IMR-90 (cell line): ENCODE results near the gene SYPL1. TPM values are rescaled to one million over a fixed set of nuclear protein-coding genes. Genes with fewer than 3 reads are reported as not detected.

Experiments used
- ATAC-seq: fragments of 200-7000 bp; cut with Tn5 transposase; 2 replicates; pipeline ENCODE4 v1.9.1; 2020; ENCODE audit warnings: low read depth, mild to moderate bottlenecking, moderate library complexity
- BruUV-seq: library from RNA; stranded (reverse); fragments of 400-500 nt; replicated peaks from 2 replicates; lab custom pipeline; 2021; lab: Mats Ljungman, UMichigan
- CTCF ChIA-PET: fragments of 300-600 bp; formaldehyde crosslinking; extraction: SDS; loops from one replicate; lab custom pipeline; 2021; ENCODE audit warnings: antibody characterized with exemption; lab: Yijun Ruan, JAX
- POLR2A ChIA-PET: fragments of 300-600 bp; sonication (Branson Sonifier 250); formaldehyde crosslinking; loops from one replicate; lab custom pipeline; 2022; ENCODE audit warnings: antibody characterized with exemption; ENCODE audit not compliant: unreplicated experiment; lab: Charles Lee
- DNase-seq: peaks from one replicate; pipeline ENCODE4 v3.0.0; 2013
- H2AFZ ChIP-seq: replicated peaks from 2 replicates; pipeline ENCODE3; 2013; ENCODE audit warnings: low read length, mild to moderate bottlenecking; ENCODE audit not compliant: poor library complexity
- H2AK5ac ChIP-seq: 2 replicates; pipeline ENCODE4 v1.6.1; 2013; ENCODE audit warnings: low read depth, low read length, inconsistent platforms
- H2AK9ac ChIP-seq: replicated peaks from 2 replicates; pipeline ENCODE3; 2013; ENCODE audit warnings: mild to moderate bottlenecking, low read depth, low read length, moderate library complexity; ENCODE audit not compliant: poor library complexity
- H2BK120ac ChIP-seq: 2 replicates; pipeline ENCODE4 v1.6.1; 2013; ENCODE audit warnings: low read depth, low read length, inconsistent platforms
- H2BK15ac ChIP-seq: 3 replicates; pipeline ENCODE4 v1.6.1; 2013; ENCODE audit warnings: low read depth, low read length, inconsistent platforms
- H2BK20ac ChIP-seq: 2 replicates; pipeline ENCODE4 v1.6.1; 2013; ENCODE audit warnings: low read depth, mild to moderate bottlenecking, inconsistent platforms, low read length, moderate library complexity
- H2BK5ac ChIP-seq: 2 replicates; pipeline ENCODE4 v1.6.1; 2013; ENCODE audit warnings: mild to moderate bottlenecking, low read depth, low read length, inconsistent platforms; ENCODE audit not compliant: poor library complexity, severe bottlenecking
- H3K14ac ChIP-seq: replicated peaks from 2 replicates; pipeline ENCODE4 v1.6.1; 2013; ENCODE audit warnings: low read depth, low read length, inconsistent platforms
- H3K18ac ChIP-seq: 2 replicates; pipeline ENCODE4 v1.6.1; 2013; ENCODE audit warnings: low read depth, low read length, control low read depth
- H3K23ac ChIP-seq: 2 replicates; pipeline ENCODE4 v1.6.1; 2013; ENCODE audit warnings: low read depth, low read length, inconsistent platforms
- H3K27ac ChIP-seq: 2 replicates; pipeline ENCODE4 v1.5.1; 2013; ENCODE audit warnings: mild to moderate bottlenecking, control low read depth, low read length; ENCODE audit not compliant: insufficient read depth
- H3K27me3 ChIP-seq: 2 replicates; pipeline ENCODE4 v1.6.1; 2013; ENCODE audit warnings: low read length; ENCODE audit not compliant: control insufficient read depth, insufficient read depth
- H3K36me3 ChIP-seq: 2 replicates; pipeline ENCODE4 v1.6.1; 2013; ENCODE audit warnings: low read length, mixed read lengths; ENCODE audit not compliant: control insufficient read depth, insufficient read depth
- H3K4ac ChIP-seq: 2 replicates; pipeline ENCODE4 v1.6.1; 2013; ENCODE audit warnings: low read depth, low read length, inconsistent platforms
- H3K4me1 ChIP-seq: 2 replicates; pipeline ENCODE4 v1.6.1; 2013; ENCODE audit warnings: low read length, mixed read lengths; ENCODE audit not compliant: control insufficient read depth, insufficient read depth
- H3K4me2 ChIP-seq: 2 replicates; pipeline ENCODE4 v1.6.1; 2013; ENCODE audit warnings: low read depth, mild to moderate bottlenecking, control low read depth, low read length, moderate library complexity
- H3K4me3 ChIP-seq: 2 replicates; pipeline ENCODE4 v1.5.1; 2013; ENCODE audit warnings: low read depth, mild to moderate bottlenecking, control low read depth, low read length, moderate library complexity; ENCODE audit not compliant: insufficient read depth
- H3K56ac ChIP-seq: 2 replicates; pipeline ENCODE4 v1.6.1; 2013; ENCODE audit warnings: low read length, inconsistent platforms; ENCODE audit not compliant: insufficient read depth; ENCODE audit errors: extremely low read depth
- H3K79me1 ChIP-seq, 2 experiments: 2 replicates each; pipeline ENCODE4 v1.6.1; 2013; ENCODE audit warnings: low read length in 2 of 2, inconsistent platforms in 1 of 2, low read depth in 1 of 2
- H3K9ac ChIP-seq: 2 replicates; pipeline ENCODE4 v1.6.1; 2013; ENCODE audit warnings: low read depth, low read length, control low read depth
- H3K9me1 ChIP-seq: 2 replicates; pipeline ENCODE4 v1.6.1; 2013; ENCODE audit warnings: low read length, inconsistent platforms; ENCODE audit not compliant: insufficient read depth
- H3K9me3 ChIP-seq: 2 replicates; pipeline ENCODE4 v1.6.1; 2013; ENCODE audit warnings: low read length; ENCODE audit not compliant: control insufficient read depth, insufficient read depth
- H4K20me1 ChIP-seq: 2 replicates; pipeline ENCODE4 v1.6.1; 2013; ENCODE audit warnings: low read length, inconsistent platforms; ENCODE audit not compliant: insufficient read depth
- H4K5ac ChIP-seq: 2 replicates; pipeline ENCODE4 v1.6.1; 2013; ENCODE audit warnings: mild to moderate bottlenecking, low read depth, low read length, control low read depth
- H4K8ac ChIP-seq, 2 experiments: 2 replicates each; pipeline ENCODE4 v1.6.1; 2013; ENCODE audit warnings: low read depth in 2 of 2, low read length in 2 of 2, control low read depth in 1 of 2, inconsistent platforms in 1 of 2
- H4K91ac ChIP-seq: 2 replicates; pipeline ENCODE4 v1.6.1; 2013; ENCODE audit warnings: low read depth, low read length, inconsistent platforms; ENCODE audit not compliant: insufficient read depth
- BHLHE40 ChIP-seq: fragments of 150-350 bp; IDR thresholded peaks from 2 replicates; pipeline ENCODE4 v1.6.1; 2016; ENCODE audit warnings: mild to moderate bottlenecking, low read depth, low read length
- CHD1 ChIP-seq: IDR thresholded peaks from 2 replicates; pipeline ENCODE4 v1.6.1; 2012; ENCODE audit warnings: low read depth, low read length, improper control_type of control experiment
- FOS ChIP-seq: fragments of 150-350 bp; IDR thresholded peaks from 2 replicates; pipeline ENCODE4 v1.6.1; 2016; ENCODE audit warnings: low read depth, low read length
- MAFK ChIP-seq: IDR thresholded peaks from 2 replicates; pipeline ENCODE4 v1.6.1; 2012; ENCODE audit warnings: low read depth, low read length, improper control_type of control experiment
- MAZ ChIP-seq: IDR thresholded peaks from 2 replicates; pipeline ENCODE4 v1.6.1; 2012; ENCODE audit warnings: low read depth, mild to moderate bottlenecking, low read length, improper control_type of control experiment, moderate library complexity, borderline replicate concordance
- NFE2L2 ChIP-seq: fragments of 150-350 bp; IDR thresholded peaks from 2 replicates; pipeline ENCODE4 v1.6.1; 2016; ENCODE audit warnings: low read depth, mild to moderate bottlenecking, low read length
- POLR2A ChIP-seq: IDR thresholded peaks from 2 replicates; pipeline ENCODE4 v1.6.1; 2012; ENCODE audit warnings: mild to moderate bottlenecking, low read depth, low read length
- RCOR1 ChIP-seq: IDR thresholded peaks from 2 replicates; pipeline ENCODE4 v1.6.1; 2012; ENCODE audit warnings: mild to moderate bottlenecking, low read length, improper control_type of control experiment; ENCODE audit not compliant: insufficient replicate concordance
- SMC3 ChIP-seq: fragments of 150-350 bp; IDR thresholded peaks from 2 replicates; pipeline ENCODE4 v1.6.1; 2016; ENCODE audit warnings: low read depth, mild to moderate bottlenecking, antibody characterized with exemption, low read length, moderate library complexity
- WGBS, 2 experiments: methylation state at CpG; one replicate each; pipeline versions ENCODE4 v1.1.5 to v1.1.7; 2013; ENCODE audit warnings: missing lambda C conversion rate in 2 of 2; ENCODE audit not compliant: insufficient read length in 1 of 2; ENCODE audit errors: extremely low coverage in 2 of 2; 5-methylcytosine and 5-hydroxymethylcytosine counted together
- dilution Hi-C: fragments of 300-500 bp; cut with HindIII; formaldehyde crosslinking; loops from one replicate; pipeline ENCODE4 v1.14.3; 2018; ENCODE audit warnings: low sequenced_read_pairs; ENCODE audit not compliant: unreplicated experiment
- in situ Hi-C: fragments of 300-500 bp; cut with MboI; formaldehyde crosslinking; loops from 3 replicates; pipeline ENCODE4 v1.14.3; 2019; ENCODE audit warnings: low sequenced_read_pairs, inconsistent platforms, mixed read lengths
- intact Hi-C: fragments of 100-400 bp; cut with micrococcal nuclease; formaldehyde crosslinking; loops from 2 replicates; pipeline ENCODE4 v1.10.0; 2022
- polyA plus RNA-seq, 3 experiments: library from polyadenylated mRNA; depleted of rRNA; stranded (reverse); fragments of >200 nt; gene quantifications; 2 replicates each; pipeline ENCODE4 v1.2.3, GENCODE V29; 2012; ENCODE audit warnings: low replicate concordance in 1 of 3
- total RNA-seq: library from RNA; depleted of rRNA; stranded (reverse); fragments of >200 nt; gene quantifications from 2 replicates; pipeline ENCODE4 v1.2.3, GENCODE V29; 2012

Gene SYPL1
- total and polyA plus RNA-seq, 2 of the 4 experiments (the other 2 are of a cell fraction) = 19.0 to 45.0 TPM

DNA sequence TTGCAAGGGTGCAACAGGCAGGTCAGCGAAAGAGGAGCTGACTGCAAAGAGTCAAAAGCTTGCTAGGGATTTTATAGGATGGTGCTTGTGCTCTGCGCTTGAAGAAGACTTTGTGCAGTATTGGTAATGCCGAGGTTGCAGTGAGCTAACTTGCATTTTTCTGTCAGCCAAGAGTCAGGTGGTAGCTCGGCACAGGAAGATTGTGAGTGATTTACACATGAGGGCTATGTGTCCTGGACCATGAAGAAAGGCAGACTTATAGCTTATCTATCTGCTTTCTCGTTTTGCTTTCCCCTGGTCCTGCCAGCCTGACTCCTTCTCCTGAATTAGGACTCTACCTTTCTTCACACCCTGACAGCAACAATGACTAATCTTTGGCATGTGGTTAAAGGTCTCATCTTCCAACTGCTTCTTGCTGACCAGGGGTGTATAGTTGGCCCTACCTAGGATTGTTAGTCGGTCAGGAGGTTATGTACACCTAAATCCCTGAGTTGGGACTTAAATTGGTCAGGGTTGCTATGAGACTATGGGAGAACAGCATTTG, 4.1 kb upstream of the SYPL1 start:
- no peak overlapping the region for H2AK9ac ChIP-seq
- intact Hi-C loops = no loop called here
- dilution Hi-C loops = no loop called here
- H4K5ac ChIP-seq = no peak overlapping the region
- no TSS peak for BruUV-seq
- H3K36me3 ChIP-seq = no peaks in the 10 kb centered on the region
- 88% methylated on average over 2 of the region's 6 CpGs; no CpG with 5 or more reads in 1 of the 2 experiments for WGBS, 2 experiments
- H3K18ac ChIP-seq = no peak overlapping the region
- no peak overlapping the region for H3K4me3 ChIP-seq
- no peak overlapping the region for H2AFZ ChIP-seq
- no peak overlapping the region for H2BK15ac ChIP-seq
- DNase-seq = no peak
- no peaks in the 10 kb centered on the region for H3K27me3 ChIP-seq
- no peak overlapping the region for H2BK120ac ChIP-seq
- no peak for ATAC-seq
- peaks cover 4% of the 10 kb centered on the region in 2 experiments; a peak in 3 of 4 replicates for H3K79me1 ChIP-seq
- H3K14ac ChIP-seq = no peak overlapping the region
- H3K9me1 ChIP-seq = no peaks in the 10 kb centered on the region
- CTCF ChIA-PET = no interaction called here
- H2BK5ac ChIP-seq = no peak overlapping the region
- TF ChIP-seq SMC3 = no peak
- no peak for TF ChIP-seq NFE2L2
- TF ChIP-seq POLR2A = no peak
- no peak for TF ChIP-seq MAFK
- TF ChIP-seq RCOR1 = no peak
- TF ChIP-seq FOS = no peak
- no peak for TF ChIP-seq CHD1
- TF ChIP-seq BHLHE40 = no peak
- no peak for TF ChIP-seq MAZ
- H3K9me3 ChIP-seq = no peaks in the 10 kb centered on the region
- no peak overlapping the region for H3K4ac ChIP-seq
- H4K8ac ChIP-seq = no peak overlapping the region
- no peak overlapping the region for H3K9ac ChIP-seq
- POLR2A ChIA-PET = no interaction called here
- no peaks in the 10 kb centered on the region for H4K20me1 ChIP-seq
- no peak overlapping the region for H2BK20ac ChIP-seq
- no peak overlapping the region for H3K4me2 ChIP-seq
- H3K27ac ChIP-seq = no peak overlapping the region
- H3K23ac ChIP-seq = no peak overlapping the region
- H4K91ac ChIP-seq = no peak overlapping the region
- in situ Hi-C loops = no loop called here
- H2AK5ac ChIP-seq = no peak overlapping the region
- no peaks in the 10 kb centered on the region for H3K4me1 ChIP-seq
- H3K56ac ChIP-seq = no peak overlapping the region
